RWPE2 (cell line): ENCODE measurements around the gene NFIL3.
"Not testable (repeated sequence)": the region's sequence is repeated elsewhere in the genome, so short reads cannot be mapped to it uniquely, and the experiment has no call there.

Source experiments
- ATAC-seq: fragments of 200-7000 bp; cut with Tn5 transposase; 3 replicates; pipeline ENCODE4 v1.9.1; 2021; ENCODE audit warnings: low read depth
- DNase-seq: peaks from one replicate; pipeline ENCODE4 v3.0.0-alpha.2; 2020; ENCODE audit warnings: low spot score
- H3K27ac ChIP-seq: fragments of 450-650 bp; 2 replicates; pipeline ENCODE4 v1.5.1; 2017; ENCODE audit warnings: mild to moderate bottlenecking; ENCODE audit not compliant: poor library complexity, severe bottlenecking
- H3K27me3 ChIP-seq: fragments of 250-450 bp; sonication (Bioruptor Pico); 2 replicates; pipeline ENCODE4 v1.5.1; 2021; ENCODE audit warnings: mild to moderate bottlenecking, moderate library complexity; ENCODE audit not compliant: insufficient read depth, poor library complexity, severe bottlenecking
- H3K36me3 ChIP-seq: fragments of 250-450 bp; sonication (Bioruptor Pico); 2 replicates; pipeline ENCODE4 v1.5.1; 2020; ENCODE audit warnings: low read depth, mild to moderate bottlenecking, moderate library complexity
- H3K4me1 ChIP-seq: fragments of 250-450 bp; sonication (Bioruptor Pico); 2 replicates; pipeline ENCODE4 v1.5.1; 2021; ENCODE audit warnings: mild to moderate bottlenecking, moderate library complexity; ENCODE audit not compliant: insufficient read depth, poor library complexity, severe bottlenecking
- H3K4me3 ChIP-seq: fragments of 250-450 bp; sonication (Bioruptor Pico); 2 replicates; pipeline ENCODE4 v1.5.1; 2021; ENCODE audit warnings: mild to moderate bottlenecking, moderate library complexity; ENCODE audit not compliant: severe bottlenecking
- H3K9me3 ChIP-seq: fragments of 250-450 bp; sonication (Bioruptor Pico); 2 replicates; pipeline ENCODE4 v1.5.1; 2021; ENCODE audit warnings: mild to moderate bottlenecking, moderate library complexity; ENCODE audit not compliant: severe bottlenecking
- TF ChIP-seq, protein P1 (sequence below): fragments of 450-650 bp; IDR thresholded peaks from one replicate; pipeline ENCODE4 v1.5.1; 2017; ENCODE audit warnings: mild to moderate bottlenecking, moderate library complexity; ENCODE audit not compliant: poor library complexity, severe bottlenecking

The NFIL3 gene

DNA sequence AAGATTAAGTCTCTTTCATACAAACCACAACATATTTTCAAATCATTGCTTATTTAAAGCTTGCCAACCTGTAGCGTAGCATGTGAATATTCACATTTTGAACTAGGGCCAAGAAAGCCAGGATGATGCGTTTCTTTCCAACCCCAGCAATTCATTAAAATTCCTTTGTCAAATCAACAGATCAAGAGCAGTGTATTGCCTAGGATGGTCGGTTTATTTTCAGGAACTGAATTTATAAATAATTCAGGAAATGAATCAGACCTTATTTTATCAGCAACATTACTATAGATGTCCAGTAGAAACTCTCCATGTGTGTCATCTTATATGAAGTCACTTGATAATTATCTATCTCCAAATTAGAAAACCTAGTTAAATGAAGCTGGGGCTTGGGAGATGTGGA, 48.7 kb downstream of the NFIL3 start:
- Histone ChIP-seq H3K4me1 (peaks cover 4% of the 10 kb centered on the region), H3K27me3 (no peaks in the 10 kb centered on the region), H3K9me3 (no peaks in the 10 kb centered on the region), H3K4me3 (no peak overlapping the region), H3K36me3 (no peaks in the 10 kb centered on the region), H3K27ac (no peak overlapping the region)
- TF ChIP-seq, protein P1, sequence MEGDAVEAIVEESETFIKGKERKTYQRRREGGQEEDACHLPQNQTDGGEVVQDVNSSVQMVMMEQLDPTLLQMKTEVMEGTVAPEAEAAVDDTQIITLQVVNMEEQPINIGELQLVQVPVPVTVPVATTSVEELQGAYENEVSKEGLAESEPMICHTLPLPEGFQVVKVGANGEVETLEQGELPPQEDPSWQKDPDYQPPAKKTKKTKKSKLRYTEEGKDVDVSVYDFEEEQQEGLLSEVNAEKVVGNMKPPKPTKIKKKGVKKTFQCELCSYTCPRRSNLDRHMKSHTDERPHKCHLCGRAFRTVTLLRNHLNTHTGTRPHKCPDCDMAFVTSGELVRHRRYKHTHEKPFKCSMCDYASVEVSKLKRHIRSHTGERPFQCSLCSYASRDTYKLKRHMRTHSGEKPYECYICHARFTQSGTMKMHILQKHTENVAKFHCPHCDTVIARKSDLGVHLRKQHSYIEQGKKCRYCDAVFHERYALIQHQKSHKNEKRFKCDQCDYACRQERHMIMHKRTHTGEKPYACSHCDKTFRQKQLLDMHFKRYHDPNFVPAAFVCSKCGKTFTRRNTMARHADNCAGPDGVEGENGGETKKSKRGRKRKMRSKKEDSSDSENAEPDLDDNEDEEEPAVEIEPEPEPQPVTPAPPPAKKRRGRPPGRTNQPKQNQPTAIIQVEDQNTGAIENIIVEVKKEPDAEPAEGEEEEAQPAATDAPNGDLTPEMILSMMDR = no peak
- DNase-seq = no peak
- peak; percentile 14; the same call in 1 of the 3 replicates for ATAC-seq

DNA sequence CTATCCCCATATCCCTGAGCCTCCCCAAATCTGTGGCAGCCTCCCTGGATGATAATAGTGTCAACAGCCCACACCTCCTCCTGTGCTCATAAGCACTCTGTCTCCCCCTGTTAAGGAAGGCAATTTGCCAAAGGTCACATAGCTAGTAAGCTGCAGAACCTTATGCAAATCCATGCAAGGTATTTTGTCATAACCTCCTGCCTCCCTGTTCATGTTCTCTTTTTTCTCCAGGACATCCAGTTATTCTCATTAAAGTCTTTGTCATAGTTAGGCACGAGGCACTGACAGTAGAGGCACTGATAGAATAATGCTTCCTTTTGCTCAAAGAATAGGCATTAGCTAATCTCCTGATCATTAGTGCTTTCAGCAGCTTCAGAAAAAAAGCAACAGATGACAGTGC, 51.7 kb downstream of the NFIL3 start:
- ATAC-seq = no peak
- H3K27ac ChIP-seq = no peak overlapping the region

DNA sequence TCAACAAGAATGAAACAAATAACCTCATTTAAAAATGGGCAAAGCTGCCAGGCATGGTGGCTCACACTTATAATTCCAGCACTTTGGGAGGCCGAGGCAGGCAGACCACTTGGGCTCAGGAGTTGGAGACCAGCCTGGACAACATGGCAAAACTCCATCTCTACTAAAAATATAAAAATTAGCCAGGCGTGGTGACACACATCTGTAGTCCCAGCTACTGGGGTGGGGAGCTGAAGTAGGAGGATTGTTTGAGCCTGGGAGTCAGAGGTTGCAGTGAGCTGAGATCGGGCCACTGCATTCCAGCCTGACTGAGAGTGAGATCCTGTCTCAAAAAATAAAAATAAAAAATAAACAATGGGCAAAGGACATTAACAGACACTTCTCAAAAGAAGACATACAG, 53.6 kb downstream of the NFIL3 start:
- not testable (repeated sequence) for ATAC-seq, H3K36me3 ChIP-seq, H3K27ac ChIP-seq, H3K9me3 ChIP-seq, H3K4me1 ChIP-seq, H3K4me3 ChIP-seq, H3K27me3 ChIP-seq, DNase-seq

More for the DNA sequence above, 51.7 kb downstream of the NFIL3 start:
- no peaks in the 10 kb centered on the region for H3K9me3 ChIP-seq
- no peaks in the 10 kb centered on the region for H3K36me3 ChIP-seq
- peaks cover 4% of the 10 kb centered on the region for H3K4me1 ChIP-seq
- H3K27me3 ChIP-seq = no peaks in the 10 kb centered on the region
- H3K4me3 ChIP-seq = no peak overlapping the region
- TF ChIP-seq, protein P1 = no peak
- DNase-seq = no peak

DNA sequence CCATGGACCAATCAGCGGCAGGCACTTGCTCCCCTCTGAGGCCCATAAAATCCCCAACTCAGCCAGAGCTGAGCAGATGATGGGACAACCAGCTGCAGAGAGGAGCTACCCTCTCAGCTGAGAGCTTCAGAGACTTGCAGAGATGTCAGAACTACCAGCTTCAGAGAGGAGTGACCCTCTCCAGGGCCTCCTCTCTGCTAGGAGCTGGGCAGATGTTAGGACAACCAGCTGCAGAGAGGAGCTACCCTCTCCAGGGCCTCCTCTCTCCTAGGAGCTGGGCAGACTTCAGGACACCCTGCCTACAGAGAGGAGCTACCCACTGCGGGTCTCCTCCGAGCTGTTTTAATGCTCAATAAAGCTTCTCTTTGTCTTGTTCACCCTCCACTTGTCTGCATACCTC, 58.9 kb downstream of the NFIL3 start:
- peaks cover 9% of the 10 kb centered on the region for H3K4me1 ChIP-seq
- no peaks in the 10 kb centered on the region for H3K27me3 ChIP-seq
- H3K4me3 ChIP-seq = no peak overlapping the region
- DNase-seq (no peak), ATAC-seq (no peak)
- H3K27ac ChIP-seq = no peak overlapping the region
- TF ChIP-seq, protein P1 = no peak
- H3K9me3 ChIP-seq = no peaks in the 10 kb centered on the region
- H3K36me3 ChIP-seq = 0 out of 2 replicates have a peak, but pooled peaks cover 5% of the 10 kb centered on the region

DNA sequence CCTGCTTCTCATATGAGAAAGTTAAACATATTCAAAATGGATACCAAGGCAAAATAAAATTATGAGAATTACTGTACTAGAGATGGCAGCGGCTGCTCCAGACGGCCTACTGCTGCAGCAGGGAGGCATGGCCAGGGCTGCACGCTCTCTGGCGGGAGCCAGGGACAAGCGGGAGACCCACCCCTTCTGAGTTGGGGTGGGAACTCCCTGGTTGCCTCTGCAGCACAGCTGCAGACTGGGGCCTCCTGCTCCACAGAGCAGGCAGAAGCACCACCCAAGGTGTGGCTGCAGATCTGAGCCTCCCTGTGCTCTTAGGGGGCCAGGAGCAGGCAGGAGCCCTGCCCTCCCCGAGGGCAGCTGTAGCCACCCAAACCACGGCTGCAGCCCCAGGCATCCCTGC, 59.6 kb downstream of the NFIL3 start:
- no peaks in the 10 kb centered on the region for H3K9me3 ChIP-seq
- peaks cover 10% of the 10 kb centered on the region for H3K4me1 ChIP-seq
- 0 out of 2 replicates have a peak, but pooled peaks cover 5% of the 10 kb centered on the region for H3K36me3 ChIP-seq
- ATAC-seq = no peak
- TF ChIP-seq, protein P1 = no peak
- no peak overlapping the region for H3K4me3 ChIP-seq
- DNase-seq = no peak
- no peak overlapping the region for H3K27ac ChIP-seq
- no peaks in the 10 kb centered on the region for H3K27me3 ChIP-seq
